Measurements from ENCODE around the gene NRG3.

Gene NRG3

DNA sequence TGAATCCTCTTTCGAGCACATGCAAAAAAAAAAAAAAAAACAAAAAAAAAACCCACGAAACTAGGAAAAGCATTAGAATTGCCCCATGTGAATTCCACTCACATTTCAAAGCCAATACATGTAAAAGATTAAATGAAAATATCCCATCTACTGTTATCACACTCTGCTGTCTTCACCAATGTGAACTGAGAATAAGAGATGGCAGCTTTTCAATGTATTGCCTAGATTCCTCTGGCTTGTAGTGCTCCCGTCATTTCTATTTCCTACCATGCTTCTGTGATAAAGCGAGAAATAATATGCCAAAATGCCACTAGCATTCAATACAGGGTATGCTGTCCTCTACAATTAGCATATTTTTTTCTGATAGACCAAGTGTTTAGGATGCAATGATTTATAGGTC, 517.0 kb downstream of the NRG3 start:
- DNase-seq (ENCODE audit: low read depth in 2 of 2), result no peak

DNA sequence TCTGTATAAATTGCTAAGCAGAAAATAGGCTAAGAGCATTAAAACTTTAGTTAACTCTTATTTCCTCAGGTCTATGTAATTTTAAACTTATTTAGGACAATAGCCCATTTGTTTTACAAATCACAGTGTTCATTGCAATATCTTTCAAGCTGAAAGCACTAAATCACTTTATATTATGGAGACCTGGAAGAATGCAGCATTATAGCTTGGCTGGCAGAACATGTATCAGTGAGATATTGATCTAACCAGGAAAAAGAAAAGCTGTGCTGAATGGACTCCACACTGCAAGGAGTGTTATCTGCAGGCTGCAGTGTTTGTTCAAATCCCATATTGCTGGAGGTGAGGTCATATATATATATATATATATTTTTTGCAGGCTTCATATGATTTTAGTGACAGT, 517.5 kb downstream of the NRG3 start:
- no peak for DNase-seq (ENCODE audit: low read depth in 2 of 2)

DNA sequence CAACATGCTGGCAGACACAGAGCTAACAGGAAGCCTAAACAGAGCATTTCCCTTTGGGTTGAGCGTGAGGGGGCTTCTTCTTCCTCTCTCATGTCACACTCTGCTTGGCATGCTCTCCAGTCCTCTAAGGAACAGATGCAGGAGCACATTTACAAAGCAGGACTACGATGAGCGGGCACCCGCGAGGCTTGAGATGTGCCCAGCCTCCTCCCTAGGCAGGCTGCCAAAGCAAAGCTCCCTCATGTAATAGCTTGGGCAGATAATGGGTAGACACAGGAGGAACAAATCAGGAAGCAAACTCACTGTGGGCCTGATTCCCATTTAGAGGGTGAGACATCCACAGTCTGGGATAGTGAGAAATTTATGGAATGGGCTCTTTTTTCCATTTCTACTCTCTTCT, 519.1 kb downstream of the NRG3 start:
- DNase-seq (ENCODE audit: low read depth in 2 of 2), result no peak

DNA sequence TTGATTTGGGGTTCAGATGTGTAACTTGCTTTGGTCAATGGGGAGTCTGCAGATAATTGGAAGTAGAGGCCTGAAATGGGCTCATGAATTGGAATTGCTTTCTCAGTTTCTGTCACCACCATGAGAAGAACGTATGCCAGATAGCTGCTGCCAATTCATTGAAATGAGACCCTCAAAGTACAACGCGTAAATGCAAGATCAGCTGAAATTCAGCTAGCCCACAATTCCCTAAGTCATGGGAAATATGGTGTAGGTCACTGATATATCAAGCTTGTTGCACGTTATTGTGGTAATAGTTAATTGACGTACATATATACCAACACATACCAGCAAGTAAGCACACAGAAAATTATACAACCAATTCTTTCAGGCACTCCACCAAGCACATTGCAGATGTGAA, 520.0 kb downstream of the NRG3 start:
- no peak for DNase-seq (ENCODE audit: low read depth in 2 of 2)

DNA sequence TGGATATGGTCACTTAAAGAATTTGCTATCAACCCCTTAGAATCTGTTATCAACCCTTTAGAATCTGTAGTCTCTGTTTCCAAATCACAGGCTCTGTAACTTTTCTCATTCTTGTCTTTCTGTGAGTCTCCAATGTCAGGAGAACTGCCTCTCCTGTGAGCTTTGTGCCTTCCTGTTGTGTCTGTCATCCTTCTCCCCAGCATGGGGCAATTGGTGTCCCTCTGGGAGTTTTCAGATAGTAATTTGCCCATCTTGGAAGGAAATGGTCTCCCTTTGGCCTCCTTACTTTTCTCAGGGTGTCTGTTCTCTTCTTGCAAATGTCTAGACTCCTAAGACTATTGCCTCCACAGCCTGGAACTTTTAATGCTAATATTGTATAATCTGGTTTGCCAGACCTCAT, 521.9 kb downstream of the NRG3 start:
- DNase-seq (ENCODE audit: low read depth in 2 of 2), result no peak

DNA sequence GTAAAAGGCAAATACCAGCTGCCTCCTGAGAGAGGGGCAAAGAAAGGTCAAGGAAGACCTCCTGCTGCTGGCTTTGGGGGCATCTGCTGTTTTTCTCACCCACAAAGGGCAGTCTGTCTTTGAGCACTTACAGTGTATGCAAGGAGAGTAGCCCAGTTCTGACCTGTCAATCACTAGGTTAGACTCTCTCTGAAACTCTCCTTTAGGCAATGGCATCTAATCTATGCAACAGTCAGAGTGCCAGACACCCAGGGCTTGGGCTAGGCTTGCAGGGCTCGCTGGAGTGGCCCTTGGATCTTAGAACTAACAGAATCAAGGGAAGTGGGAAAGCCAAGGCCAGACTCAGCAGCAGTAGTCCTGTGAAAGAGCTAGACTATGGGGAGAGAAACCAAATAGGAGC, 522.9 kb downstream of the NRG3 start:
- DNase-seq (ENCODE audit: low read depth in 2 of 2), result no peak

DNA sequence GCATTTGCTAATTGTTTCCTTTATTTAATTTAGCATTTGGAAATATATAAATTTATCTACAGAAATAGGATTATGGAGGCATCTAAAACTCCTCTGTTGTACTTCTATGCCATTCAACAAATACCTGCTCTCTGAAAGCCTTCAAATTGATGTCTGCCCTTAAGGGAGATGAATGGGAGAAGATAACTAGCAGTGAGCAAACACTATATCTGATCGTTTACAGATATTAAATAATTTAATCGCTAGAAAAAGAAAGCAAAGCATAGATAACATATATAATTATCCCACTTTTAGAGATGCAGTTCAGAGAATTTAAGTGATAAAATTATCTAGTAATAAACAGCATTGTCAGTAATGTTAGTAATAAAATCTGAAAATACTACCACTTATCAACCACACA, 524.9 kb downstream of the NRG3 start:
- DNase-seq (ENCODE audit: low read depth in 2 of 2), result no peak

DNA sequence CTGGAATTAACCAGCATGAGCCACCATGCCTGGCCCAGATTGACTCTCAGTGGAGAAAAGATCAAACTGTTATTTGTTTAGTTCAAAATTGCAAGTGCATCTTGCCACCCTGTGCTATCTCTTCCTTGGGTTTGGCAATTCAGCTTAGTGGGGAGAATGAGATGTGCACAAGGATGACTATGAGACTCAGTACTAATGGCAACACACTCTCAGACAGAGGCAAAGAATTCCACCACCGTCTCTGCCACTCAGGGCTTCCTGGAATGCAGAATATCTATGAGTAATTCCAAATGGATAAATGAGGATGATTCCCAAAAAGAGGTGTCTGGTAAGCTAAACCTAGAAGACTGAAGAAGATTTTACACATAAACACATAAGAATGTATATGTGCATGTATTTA, 525.8 kb downstream of the NRG3 start:
- DNase-seq (ENCODE audit: low read depth in 2 of 2), result no peak

DNA sequence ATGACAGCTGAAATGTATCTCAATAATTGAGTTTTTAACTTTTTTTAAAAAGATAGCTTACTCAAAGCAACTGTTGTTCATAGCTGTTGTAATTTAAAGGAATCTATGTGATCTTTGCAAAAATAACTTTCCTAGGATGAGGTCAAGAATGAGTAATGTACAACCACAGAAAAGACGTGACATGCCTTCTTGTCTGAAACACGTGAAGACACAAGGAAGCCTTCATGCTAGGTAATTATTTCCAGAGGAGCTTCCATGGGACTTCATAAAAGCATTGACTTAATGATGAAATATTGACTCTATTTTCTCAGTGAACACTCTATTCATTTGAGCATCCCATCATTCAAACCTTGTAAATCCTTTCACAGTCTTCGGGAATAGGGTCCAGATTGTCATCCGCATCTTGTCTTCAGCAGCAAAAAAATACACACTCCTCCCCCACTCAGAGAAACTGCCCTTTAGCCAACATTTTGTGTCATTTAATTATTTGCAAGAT, 528.0 kb downstream of the NRG3 start:
- DNase-seq (ENCODE audit: low read depth in 2 of 2), result no peak

DNA sequence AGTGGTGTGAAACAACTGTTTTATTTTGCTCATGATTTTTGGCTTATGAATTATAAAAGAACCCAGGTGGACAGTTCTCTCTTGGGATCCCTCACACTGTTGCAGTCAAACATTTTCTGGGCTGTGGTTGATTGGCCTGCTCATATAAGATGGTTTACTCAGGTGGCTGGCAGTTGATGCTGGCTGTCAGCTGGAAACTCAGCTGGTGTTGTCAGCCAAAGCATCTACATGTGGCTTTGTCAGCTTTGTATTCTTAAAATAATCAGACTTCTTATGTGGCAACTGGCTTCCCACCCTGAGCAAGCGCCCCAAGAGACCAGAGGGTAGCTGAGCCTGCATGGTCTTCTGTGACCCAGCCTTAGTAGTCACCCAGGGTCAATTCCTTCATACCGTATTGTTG, 534.7 kb downstream of the NRG3 start:
- DNase-seq (ENCODE audit: low read depth in 2 of 2), result no peak

DNA sequence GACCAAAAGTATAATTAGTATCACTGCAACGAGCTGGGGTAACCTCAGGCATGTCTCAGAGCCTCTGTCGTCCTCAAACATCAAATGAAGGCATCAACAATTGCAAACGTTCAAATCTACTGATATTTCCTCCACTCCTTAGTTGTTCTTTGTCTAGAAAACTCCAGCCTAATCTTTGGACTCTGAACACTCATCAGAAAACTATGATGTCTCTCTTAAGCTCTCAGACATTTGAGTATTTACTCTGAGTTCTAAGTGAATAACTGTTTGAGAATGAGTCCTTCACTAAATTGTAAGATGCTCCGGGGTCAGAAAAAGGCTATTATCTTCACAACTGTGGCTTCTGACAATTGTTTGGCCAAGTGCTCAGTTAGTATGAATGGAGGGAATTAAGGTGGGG, 536.4 kb downstream of the NRG3 start:
- DNase-seq (ENCODE audit: low read depth in 2 of 2), result no peak

DNA sequence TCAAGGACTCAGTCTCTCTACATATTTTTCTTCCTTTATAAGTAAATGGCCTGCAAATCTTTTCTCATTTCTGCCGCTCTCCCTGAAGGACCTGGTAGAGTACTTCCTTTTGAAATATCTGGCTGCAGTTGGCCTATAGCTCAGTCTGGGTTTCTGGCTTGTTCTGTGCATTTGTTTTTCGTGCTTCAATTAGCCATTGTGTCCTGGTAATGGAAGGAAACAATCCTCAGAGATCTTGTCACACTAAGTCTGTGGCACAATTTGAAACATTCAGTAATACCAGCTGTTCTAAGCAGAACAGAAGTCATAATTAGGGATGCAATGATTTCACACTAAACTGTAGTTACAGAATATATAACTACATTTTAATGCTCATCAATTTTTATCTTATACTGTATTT, 545.0 kb downstream of the NRG3 start:
- no peak for DNase-seq (ENCODE audit: low read depth in 2 of 2)

DNA sequence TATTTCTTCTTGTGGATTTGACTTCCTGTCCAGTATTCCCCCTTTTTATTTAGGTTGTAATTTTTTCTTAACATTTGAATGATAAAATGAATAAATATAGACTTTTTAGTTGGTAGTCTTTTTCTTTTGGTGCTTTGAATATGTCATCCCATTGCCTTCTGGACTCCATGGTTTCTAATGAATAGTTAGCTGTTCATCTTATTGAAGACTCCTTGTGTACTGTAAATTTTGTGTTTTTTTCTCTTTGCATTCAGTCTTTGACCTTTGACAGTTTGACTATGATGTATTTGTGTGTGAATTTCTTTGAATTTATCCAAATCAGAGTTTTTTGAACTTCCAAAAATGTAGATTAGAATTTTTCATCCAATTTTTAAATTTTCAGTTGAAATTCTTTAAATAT, 554.3 kb downstream of the NRG3 start:
- no peak for DNase-seq (ENCODE audit: low read depth in 2 of 2)

DNA sequence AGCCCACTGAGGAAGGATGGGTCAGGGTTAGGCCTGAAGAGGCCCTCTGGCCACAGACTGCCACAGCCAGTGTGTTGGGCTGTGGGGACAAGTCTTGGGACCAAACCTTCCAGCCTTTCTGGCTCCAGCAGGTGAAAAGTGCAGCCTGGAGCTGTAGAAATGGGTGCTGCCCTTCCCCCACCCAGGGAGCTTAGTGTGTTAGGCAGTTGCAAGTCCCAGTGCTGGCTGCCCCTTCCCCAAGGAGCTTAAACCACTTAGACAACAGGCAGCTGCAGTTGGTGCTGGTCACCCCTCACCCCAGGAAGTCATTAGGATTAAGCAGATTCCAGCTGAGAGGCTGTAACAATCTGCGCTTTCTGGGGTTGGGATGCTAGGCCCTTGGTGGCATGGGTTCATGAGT, 563.3 kb downstream of the NRG3 start:
- no peak for DNase-seq (ENCODE audit: low read depth in 2 of 2)

DNA sequence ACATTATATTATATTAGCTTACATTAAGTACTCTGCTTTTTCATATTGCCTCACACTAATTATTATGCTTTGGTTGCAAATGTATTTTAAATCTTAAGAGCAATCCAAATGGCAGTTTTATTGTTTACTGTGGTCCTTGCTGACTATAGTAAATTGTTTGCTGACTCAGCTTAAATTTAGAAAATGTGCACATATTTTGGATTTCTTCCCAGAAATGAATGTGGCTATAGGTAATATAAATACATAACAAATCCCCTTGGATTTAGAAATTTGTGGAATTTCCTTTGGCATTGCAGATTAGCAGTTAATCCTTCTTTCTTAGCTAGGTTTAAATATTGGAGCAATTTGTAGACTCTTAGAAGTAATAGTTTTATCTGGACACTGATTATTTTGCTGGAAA, 565.8 kb downstream of the NRG3 start:
- DNase-seq (ENCODE audit: low read depth in 2 of 2), result no peak

DNA sequence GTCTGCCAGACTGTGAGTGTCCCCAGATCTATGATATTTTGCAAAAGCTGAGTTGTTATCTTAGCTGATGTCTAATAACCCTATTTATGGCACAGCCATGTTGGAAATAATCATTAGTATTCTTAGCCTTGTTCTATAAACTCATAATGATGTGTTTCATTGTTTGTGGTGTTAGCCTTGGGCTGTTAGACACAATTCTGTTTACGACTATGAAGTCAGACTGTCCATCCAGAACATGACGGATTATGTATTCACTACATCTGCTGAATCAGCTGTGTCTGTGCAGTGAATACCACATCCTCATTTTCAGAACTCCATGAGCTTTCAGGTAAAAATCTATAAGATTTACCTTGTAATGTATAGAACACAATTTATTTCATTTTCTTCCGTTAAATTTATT, 577.1 kb downstream of the NRG3 start:
- no peak for DNase-seq (ENCODE audit: low read depth in 2 of 2)

DNA sequence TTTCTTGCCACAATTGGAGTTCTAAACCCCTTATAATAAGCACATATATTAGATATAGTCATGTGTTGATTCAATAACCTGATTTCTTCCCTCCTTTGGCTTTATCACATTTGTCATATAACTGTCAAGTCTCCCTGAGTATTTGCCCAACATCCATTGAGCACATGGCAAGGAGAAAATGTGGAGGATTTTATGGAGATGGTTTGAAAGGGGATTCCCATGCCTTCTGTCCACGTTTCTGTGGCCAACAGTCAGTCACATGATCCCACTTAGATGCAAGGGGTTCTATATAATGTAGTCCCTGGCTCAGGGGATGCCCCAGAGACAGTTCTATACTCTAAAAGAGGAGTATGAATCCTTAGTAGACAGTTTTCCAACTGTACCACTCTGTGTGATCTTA, 577.7 kb downstream of the NRG3 start:
- no peak for DNase-seq (ENCODE audit: low read depth in 2 of 2)

DNA sequence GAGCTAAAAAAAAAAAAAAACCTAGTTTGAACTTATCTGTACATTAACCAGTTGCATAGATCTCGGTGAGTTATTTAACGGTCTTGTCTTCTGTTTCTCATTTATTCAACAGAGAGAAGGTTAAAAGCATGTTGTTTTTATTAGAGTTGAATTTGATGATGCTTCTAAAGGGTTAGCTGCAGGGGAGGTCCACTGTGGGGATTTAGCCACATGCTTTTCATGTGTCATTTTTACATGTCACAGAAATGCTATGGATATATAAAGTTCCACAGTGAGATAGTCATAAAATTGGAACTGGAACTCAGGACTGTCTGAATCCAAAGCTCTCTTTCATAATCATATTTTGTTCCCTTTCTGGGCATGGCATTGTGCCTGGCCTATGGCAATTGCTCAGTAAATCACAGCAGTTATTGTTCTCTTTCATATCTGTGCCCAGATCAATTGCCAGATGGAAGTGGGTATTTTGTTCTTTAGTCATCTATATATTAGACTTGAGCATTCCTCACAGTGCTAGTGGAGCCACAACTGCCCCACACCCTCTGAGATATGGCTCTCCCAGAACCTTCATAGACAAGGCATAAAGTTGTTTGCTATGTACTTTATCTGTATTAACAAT, 578.8 kb downstream of the NRG3 start:
- no peak for DNase-seq (ENCODE audit: low read depth in 2 of 2)

DNA sequence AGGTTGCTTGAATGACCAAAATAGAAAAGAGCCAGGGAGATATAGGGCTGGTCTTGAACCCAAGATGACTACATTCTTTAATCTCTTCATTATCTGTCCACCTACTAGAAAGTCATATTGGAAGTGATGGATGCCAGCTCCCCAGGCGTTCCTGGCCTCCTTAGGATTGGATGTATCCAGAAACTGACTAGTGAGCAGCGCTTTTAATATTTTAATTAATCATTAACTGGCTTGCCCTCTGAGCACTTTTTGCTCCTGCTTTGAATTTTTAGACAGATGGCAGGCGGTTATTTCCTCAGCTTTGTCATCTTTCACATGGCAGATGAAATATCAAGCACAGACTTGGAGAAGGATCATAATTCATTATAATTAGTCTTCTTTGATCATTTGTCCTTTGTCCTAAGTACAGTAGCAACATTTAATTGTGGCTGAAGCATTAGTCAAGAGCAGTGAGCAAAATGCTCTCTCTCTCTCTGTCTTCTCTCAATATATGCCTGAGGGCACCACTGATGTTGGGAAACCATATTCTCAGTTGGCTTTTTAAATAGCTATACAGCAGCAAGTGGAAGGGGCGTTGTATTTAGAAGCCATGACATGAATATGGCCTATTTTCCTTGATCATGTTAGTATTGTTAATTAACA, 588.0 kb downstream of the NRG3 start:
- DNase-seq (ENCODE audit: low read depth in 2 of 2), result no peak

DNA sequence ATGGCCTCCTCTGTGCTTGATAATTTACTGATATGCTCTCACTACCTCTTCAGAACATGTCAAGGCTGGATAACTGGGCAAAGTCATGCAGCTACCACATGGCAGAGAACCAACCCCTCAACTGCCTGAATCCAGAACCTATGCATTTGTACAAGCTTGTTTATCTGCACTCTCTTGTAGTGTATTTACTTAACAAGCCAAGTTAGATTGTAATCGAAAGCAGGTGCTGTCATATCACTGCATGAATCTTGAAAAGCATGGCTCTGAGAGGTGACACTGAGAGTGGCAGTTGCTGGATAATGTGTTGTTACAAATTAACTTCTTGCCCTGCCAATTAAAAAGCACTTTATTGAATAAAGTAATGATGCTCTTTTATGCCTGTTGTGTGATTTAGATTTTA, 588.6 kb downstream of the NRG3 start:
- DNase-seq (ENCODE audit: low read depth in 2 of 2), result no peak

DNA sequence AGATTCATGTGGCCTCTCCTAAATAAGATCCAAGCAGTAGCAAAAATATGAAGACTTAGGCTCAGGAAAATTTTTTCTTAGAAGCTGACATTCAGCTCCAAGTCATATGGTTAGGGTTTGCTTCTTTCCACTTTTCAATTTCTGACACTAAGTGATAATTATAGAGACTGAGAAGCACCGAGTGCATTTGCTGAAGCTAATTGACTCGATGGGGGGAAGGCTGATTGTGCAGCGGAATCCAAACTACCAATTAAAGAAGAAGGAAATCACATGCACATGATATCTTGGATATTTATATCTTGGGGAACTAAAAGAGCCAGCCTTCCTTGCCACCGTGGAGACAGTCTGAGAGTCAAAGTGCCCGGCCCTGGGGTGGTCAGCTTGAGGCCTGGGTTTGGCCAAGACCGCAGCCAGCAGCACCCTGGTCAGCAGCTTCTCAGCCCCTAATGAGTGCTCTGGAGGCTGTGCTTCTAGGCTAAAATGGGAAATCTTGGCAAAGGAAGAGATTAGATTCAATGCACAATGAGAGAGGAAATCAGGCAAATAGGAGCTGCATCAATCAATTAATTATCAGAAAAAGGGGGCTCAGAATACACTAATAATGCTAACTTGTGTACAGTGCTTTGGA, 589.3 kb downstream of the NRG3 start:
- no peak for DNase-seq (ENCODE audit: low read depth in 2 of 2)

DNA sequence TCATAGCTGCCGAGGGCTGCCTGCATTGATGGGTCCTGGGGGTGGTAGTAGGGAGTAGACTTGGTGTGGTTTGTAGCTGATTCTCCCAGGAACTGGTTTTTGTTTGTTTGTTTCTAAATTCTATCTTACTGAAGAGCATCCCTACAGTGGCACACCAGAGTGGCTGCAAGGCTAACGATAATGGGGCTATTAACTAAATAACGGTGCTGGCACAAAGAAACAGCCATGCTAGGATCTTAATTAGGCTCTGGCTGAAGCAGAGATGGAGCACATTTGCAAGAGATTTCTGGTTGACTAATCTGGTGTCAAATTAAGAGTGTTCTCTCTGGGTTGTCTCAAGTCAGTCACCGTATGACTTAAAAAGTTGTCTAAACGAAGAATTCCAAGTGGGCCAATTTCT, 590.0 kb downstream of the NRG3 start:
- DNase-seq (ENCODE audit: low read depth in 2 of 2), result no peak

DNA sequence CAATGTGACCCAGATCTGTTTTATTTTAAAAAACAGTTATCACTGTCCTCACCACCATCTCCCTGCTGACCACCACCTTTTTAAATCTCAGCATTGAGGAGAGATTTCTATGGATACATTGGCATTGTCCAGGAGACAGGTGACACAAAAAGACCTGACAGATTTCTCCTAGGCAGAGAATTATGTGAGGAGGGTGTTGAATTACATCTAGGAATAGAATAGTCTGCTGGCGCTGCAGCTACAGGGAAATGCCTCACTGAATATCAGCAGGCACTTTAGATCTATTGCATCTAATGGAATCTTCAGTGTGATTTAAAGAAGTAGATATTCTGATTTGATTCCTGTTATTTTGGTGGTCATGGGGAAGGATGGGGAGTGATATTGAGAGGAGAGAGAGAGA, 593.5 kb downstream of the NRG3 start:
- no peak for DNase-seq (ENCODE audit: low read depth in 2 of 2)
